ENCODE results near the gene CFAP119. TPM values are rescaled to one million over a fixed set of nuclear protein-coding genes. Genes with fewer than 3 reads are reported as not detected.
A peak's percentile ranks its signal among the peaks of the same experiment; 100 is the strongest.

Gene CFAP119
- total RNA-seq, 1 donor from 2014 or later: 8.8 TPM

- ATAC-seq (ENCODE audit: low read depth) (peak; percentile 82), DNase-seq (peak; percentile 48)
- Mint-ChIP-seq H3K4me1 (peaks cover 21% of the 10 kb centered on the region), H3K4me3 (peak overlapping the region; percentile 89), H3K36me3 (ENCODE audit: low read depth) (peaks cover 41% of the 10 kb centered on the region), H3K27me3 (peaks cover 11% of the 10 kb centered on the region), H3K9me3 (no peaks in the 10 kb centered on the region), H3K27ac (peak overlapping the region; percentile 61)
- ChIA-PET POLR2A (interaction anchor here (0.8 to 2.7 kb wide), 9 partner anchors 9 to 117 kb away, joined by 3 to 12 read pairs (median 3); partner anchors contain the start of gene PHKG2), CTCF (no interaction called here)
- no peak for TF ChIP-seq CTCF (IDR thresholded peaks at IDR 0.05)
- intact Hi-C loops (cut with micrococcal nuclease): no loop called here
Observed at GRCh38 chr16:30775392-30776188, 13.7 kb upstream of the CFAP119 start.

GRCh38 chr16:30775131-30775391, 13.2 kb upstream of the CFAP119 start:
- ChIA-PET POLR2A (interaction anchor here (0.8 to 2.7 kb wide), 9 partner anchors 10 to 116 kb away, joined by 3 to 12 read pairs (median 3); partner anchors contain the start of gene PHKG2), CTCF (no interaction called here)
- Mint-ChIP-seq H3K27ac (no peak overlapping the region), H3K9me3 (no peaks in the 10 kb centered on the region), H3K36me3 (ENCODE audit: low read depth) (peaks cover 46% of the 10 kb centered on the region), H3K4me3 (peak overlapping the region; percentile 89), H3K4me1 (peaks cover 21% of the 10 kb centered on the region), H3K27me3 (peaks cover 11% of the 10 kb centered on the region)
- intact Hi-C loops (cut with micrococcal nuclease): no loop called here
- DNase-seq: no peak
- no peak for ATAC-seq (ENCODE audit: low read depth)
- TF ChIP-seq CTCF (IDR thresholded peaks at IDR 0.05): no peak

GRCh38 chr16:30774367-30775130, 12.7 kb upstream of the CFAP119 start:
- ChIA-PET POLR2A (interaction anchor here (1.0 to 2.7 kb wide), 7 partner anchors 10 to 116 kb away, joined by 3 to 12 read pairs (median 4); partner anchors contain the start of gene PHKG2), CTCF (no interaction called here)
- DNase-seq: no peak
- ATAC-seq (ENCODE audit: low read depth): no peak
- H3K36me3 Mint-ChIP-seq (ENCODE audit: low read depth): peaks cover 50% of the 10 kb centered on the region
- peak overlapping the region; percentile 89 for H3K4me3 Mint-ChIP-seq
- no peaks in the 10 kb centered on the region for H3K9me3 Mint-ChIP-seq
- no peak for TF ChIP-seq CTCF (IDR thresholded peaks at IDR 0.05)
- no peak overlapping the region for H3K27ac Mint-ChIP-seq
- peaks cover 11% of the 10 kb centered on the region for H3K27me3 Mint-ChIP-seq
- intact Hi-C loops (cut with micrococcal nuclease): loop anchor here (5.0 kb wide), 1 partner anchor 33 kb away; no protein-coding TSS in a partner anchor
- H3K4me1 Mint-ChIP-seq: peaks cover 22% of the 10 kb centered on the region

GRCh38 chr16:30773826-30774225, 12.0 kb upstream of the CFAP119 start:
- CTCF ChIA-PET: no interaction called here
- H3K27me3 Mint-ChIP-seq: peaks cover 11% of the 10 kb centered on the region
- POLR2A ChIA-PET: interaction anchor here (2.7 kb wide), 1 partner anchor 40 kb away, joined by 12 read pairs; no protein-coding TSS in a partner anchor
- intact Hi-C loops (cut with micrococcal nuclease): loop anchor here (5.0 kb wide), 1 partner anchor 33 kb away; no protein-coding TSS in a partner anchor
- ATAC-seq (ENCODE audit: low read depth) (no peak), DNase-seq (no peak)
- TF ChIP-seq CTCF (IDR thresholded peaks at IDR 0.05): no peak
- H3K9me3 Mint-ChIP-seq: no peaks in the 10 kb centered on the region
- H3K4me3 Mint-ChIP-seq: no peak overlapping the region
- H3K4me1 Mint-ChIP-seq: peaks cover 29% of the 10 kb centered on the region
- no peak overlapping the region for H3K27ac Mint-ChIP-seq
- peaks cover 57% of the 10 kb centered on the region for H3K36me3 Mint-ChIP-seq (ENCODE audit: low read depth)

GRCh38 chr16:30771726-30772125, 9.9 kb upstream of the CFAP119 start:
- H3K36me3 Mint-ChIP-seq (ENCODE audit: low read depth): peaks cover 77% of the 10 kb centered on the region
- H3K4me1 Mint-ChIP-seq: peaks cover 42% of the 10 kb centered on the region
- H3K4me3 Mint-ChIP-seq: no peak overlapping the region
- no peak for ATAC-seq (ENCODE audit: low read depth)
- TF ChIP-seq CTCF (IDR thresholded peaks at IDR 0.05): no peak
- DNase-seq: no peak
- CTCF ChIA-PET: no interaction called here
- no peaks in the 10 kb centered on the region for H3K27me3 Mint-ChIP-seq
- no peak overlapping the region for H3K27ac Mint-ChIP-seq
- POLR2A ChIA-PET: no interaction called here
- no peaks in the 10 kb centered on the region for H3K9me3 Mint-ChIP-seq
- intact Hi-C loops (cut with micrococcal nuclease): loop anchor here (5.0 kb wide), 1 partner anchor 36 kb away; no protein-coding TSS in a partner anchor

Measured in activated B cell treated with CpG ODN at 0.5 μM for 24 hours (primary cell).